GM15510 (cell line): Measurements from ENCODE around the gene KIAA0825.

Source experiments
- POLR2A ChIP-seq: IDR thresholded peaks from 3 replicates; pipeline ENCODE4 v1.6.1; 2011; ENCODE audit warnings: borderline replicate concordance; ENCODE audit not compliant: insufficient read length; ENCODE audit errors: extremely low read depth

KIAA0825 gene

GRCh38 chr5:94442076-94442475 is 176.3 kb downstream of the KIAA0825 start:
- TF ChIP-seq POLR2A: no peak

GRCh38 chr5:94440015-94440414 is 178.4 kb downstream of the KIAA0825 start:
- TF ChIP-seq POLR2A: no peak

- TF ChIP-seq POLR2A: no peak
Measured at GRCh38 chr5:94433397-94434163, 184.8 kb downstream of the KIAA0825 start.

DNA sequence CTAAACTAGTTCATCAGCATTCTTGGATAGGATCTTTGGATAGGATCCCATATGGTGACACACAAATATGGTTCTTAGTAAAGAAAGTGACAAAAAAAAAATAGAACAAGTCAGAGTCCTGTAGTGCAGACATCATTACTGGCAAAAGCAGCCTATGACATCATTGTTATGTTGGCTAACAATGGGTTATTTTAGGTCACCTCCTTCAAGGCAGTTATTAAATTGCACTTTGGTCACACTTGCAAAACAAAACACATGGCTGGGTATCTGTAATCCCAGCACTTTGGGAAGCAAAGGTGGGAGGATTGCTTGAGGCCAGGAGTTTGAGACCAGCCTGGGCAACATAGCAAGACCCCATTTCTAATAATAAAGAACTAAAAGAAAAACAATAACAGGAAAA is 185.9 kb downstream of the KIAA0825 start:
- no peak for TF ChIP-seq POLR2A

DNA sequence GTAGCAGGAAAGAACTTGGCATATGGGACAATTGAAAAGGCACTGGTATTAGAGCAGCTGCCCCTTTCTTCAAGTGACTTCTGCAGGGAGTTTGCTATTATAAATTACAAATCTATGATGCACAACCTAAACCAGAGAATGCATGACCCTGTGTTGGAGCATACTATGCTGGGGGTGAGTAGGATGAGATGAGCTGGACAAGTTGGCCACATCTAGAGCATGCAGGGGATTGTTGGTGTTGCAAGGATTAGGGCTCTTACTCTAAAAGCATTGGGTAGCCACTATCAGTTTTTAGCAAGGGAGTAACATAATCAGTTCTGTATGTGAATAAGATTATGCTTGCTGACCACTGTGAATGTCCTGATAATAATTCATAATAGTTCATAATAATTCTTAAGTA is 186.7 kb downstream of the KIAA0825 start:
- no peak for TF ChIP-seq POLR2A

DNA sequence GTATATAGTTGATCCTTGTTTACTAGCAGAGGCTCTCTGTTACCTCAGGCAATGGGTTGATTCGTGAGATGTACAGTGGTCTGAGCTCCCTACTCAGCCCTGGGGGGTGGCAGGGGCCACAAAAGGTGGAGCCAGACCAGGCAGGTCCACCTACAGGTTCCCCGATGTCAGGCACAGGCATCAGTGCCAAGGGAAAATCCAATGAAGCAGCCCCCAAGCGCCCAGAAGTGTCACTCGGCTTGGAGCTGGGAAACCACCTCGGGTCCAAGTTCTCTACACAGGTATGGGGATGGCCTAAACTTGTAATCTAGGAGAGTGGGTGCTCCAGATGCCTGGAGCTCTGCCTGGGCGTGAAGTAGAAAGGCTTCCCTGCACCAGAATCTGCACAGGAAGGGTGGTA is 188.8 kb downstream of the KIAA0825 start:
- TF ChIP-seq POLR2A: no peak

DNA sequence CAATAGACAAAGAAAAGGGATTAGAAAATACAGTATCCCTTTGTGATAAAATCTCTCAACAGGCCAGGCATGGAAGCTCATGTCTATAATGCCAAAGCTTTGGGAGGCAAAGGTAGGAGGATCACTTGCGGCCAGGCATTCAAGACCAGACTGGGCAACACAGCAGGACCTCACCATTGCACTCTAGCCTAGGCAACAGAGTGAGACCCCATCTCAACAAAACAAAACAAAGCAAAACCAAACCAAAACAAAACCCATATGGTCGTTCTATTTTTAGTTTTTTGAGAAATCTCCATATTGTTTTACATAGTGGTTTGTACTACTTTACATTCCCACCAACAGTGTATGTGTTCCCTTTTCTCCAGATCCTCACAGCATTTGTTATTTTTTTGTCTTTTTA is 193.0 kb downstream of the KIAA0825 start:
- no peak for TF ChIP-seq POLR2A

- TF ChIP-seq POLR2A: no peak
Measured at GRCh38 chr5:94423411-94423810, 195.0 kb downstream of the KIAA0825 start.

- no peak for TF ChIP-seq POLR2A
Measured at GRCh38 chr5:94422812-94423211, 195.6 kb downstream of the KIAA0825 start.

GRCh38 chr5:94420885-94421284 is 197.5 kb downstream of the KIAA0825 start:
- TF ChIP-seq POLR2A: no peak

DNA sequence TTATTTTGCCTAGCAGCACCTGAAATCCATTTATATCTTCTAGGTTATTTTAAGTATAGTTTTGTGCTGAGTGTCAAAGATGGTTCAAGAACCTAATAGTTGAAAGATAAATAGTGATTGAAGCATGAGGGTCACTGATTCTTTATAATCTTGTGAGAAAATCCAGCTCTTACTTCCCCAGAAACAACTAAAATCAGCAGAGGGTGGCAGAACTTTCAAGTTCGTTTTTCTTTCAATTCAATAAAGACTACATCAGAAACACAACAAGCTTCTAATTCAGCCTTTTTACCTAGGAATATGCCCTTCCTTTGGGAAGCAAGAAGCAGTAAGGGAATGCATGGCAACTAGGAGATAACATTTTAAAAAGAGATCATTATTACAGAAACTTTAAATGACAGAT is 202.6 kb downstream of the KIAA0825 start:
- no peak for TF ChIP-seq POLR2A

DNA sequence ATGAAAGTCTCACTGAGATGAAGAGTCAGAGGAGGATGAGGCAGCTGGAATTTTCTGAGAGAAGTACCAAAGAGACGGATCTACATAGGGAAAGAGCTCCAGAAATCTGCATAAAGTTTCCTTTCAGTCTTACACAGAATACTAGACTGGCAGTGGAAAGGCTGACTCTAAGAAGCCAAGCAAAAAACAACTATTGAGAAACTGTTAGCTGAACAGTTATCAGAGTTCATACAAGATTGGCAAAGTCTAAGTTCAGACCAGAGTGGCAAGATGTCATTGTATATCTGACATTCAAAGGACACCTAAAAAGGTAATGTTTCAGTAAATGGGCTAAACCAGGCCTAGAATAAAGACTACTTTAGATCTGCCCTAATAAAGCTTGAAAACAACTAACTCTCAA is 209.0 kb downstream of the KIAA0825 start:
- TF ChIP-seq POLR2A: no peak

DNA sequence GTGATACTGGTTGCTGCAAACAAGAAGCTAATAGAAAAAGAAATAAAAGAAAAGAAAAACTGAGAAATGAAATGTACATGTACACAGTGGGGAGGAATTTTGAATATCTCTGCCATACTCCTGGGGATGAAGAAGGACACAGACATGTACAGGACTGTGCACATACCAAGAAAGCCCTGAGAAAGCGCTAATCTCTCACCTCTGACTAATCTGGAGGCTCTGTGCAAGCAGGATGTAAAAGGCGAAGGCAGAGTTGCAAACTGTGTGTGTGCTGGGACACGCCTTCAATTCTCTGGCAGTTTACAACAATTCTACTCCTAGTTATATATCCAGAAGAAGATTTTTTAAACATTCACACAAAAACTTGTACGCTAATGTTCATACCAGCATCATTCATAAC is 211.4 kb downstream of the KIAA0825 start:
- TF ChIP-seq POLR2A: no peak

DNA sequence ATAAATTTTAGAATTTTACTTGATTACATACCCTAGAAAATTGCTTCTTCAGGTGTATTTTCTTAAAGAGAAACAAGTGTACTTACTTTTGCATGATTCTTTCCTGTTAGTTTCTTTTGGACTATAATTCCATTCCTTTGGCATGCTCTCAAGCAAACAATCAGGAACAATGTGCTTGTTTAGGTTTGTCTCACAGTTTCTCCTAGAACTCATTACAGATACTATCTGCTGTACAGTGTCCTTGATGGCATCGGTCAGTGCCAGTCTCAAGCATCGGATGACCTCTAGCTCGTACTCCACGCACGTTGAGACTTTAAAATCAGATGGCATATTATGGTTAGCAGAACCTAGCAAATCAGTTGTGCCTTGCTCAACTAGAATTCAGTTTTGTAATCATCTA is 214.9 kb downstream of the KIAA0825 start:
- no peak for TF ChIP-seq POLR2A

DNA sequence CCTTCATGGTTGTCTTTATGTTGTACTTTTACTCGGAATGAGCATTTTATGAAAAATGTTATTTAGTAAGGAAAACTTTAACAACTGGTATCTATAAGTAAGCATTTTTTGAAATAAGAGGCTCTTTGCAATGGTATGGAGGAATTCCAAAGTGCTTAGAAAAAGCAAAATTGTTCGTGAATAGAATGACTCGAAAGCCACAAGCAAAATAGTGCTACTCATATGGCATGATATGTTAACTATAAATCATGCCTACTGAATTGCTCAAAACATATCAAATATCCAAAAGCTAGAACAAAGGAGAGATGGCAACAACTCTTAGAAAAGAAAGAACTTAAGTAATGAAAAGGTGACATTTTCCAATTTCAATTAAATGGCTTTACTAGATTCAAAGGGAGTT is 216.3 kb downstream of the KIAA0825 start:
- no peak for TF ChIP-seq POLR2A

GRCh38 chr5:94397508-94397907 is 220.9 kb downstream of the KIAA0825 start:
- TF ChIP-seq POLR2A: no peak

DNA sequence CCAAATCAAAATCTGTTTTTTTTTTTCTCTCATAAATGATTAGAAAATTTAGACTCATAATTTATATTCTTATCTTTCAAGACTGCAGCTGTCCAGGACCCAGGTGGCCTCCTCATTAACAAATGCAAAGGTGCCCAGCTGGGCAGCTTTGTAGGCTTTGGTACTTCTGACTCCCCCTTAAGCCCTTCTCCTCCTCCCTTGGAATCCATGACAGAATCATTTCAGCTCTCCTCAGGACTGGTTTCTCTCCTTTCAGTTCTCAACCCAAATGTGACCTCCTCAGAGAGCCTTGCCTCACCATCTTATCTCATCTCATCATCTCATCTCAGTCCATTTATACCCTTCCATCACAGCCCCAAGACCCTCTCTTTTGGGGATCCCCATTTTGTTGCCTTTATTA is 221.7 kb downstream of the KIAA0825 start:
- TF ChIP-seq POLR2A: no peak

GRCh38 chr5:94395468-94395867 is 222.9 kb downstream of the KIAA0825 start:
- TF ChIP-seq POLR2A: no peak

GRCh38 chr5:94391996-94392395 is 226.4 kb downstream of the KIAA0825 start:
- no peak for TF ChIP-seq POLR2A
